GM23338 (cell line): ENCODE data around the gene ASCL5. TPM values are rescaled to one million over a fixed set of nuclear protein-coding genes. Genes with fewer than 3 reads are reported as not detected.

Source experiments
- ATAC-seq: fragments of 200-7000 bp; cut with Tn5 transposase; 3 replicates; pipeline ENCODE4 v1.9.1; 2020
- DNase-seq: peaks from one replicate; pipeline ENCODE4 v3.0.0-alpha.2; 2015; ENCODE audit warnings: low spot score
- H2AFZ ChIP-seq: fragments of 200-600 bp; sonication (generic); 2 replicates; pipeline ENCODE4 v1.8.0; 2016; ENCODE audit warnings: antibody characterized with exemption, mild to moderate bottlenecking, moderate library complexity
- H3F3A ChIP-seq: fragments of 200-600 bp; sonication (generic); replicated peaks from 2 replicates; pipeline ENCODE4 v1.8.0; 2017; ENCODE audit warnings: antibody characterized with exemption, mixed run types, low read depth
- H3K27ac ChIP-seq: fragments of 200-600 bp; sonication (generic); 2 replicates; pipeline ENCODE4 v1.6.1; 2016; ENCODE audit warnings: low read depth
- H3K27me3 ChIP-seq: fragments of 200-600 bp; sonication (generic); 2 replicates; pipeline ENCODE4 v1.8.0; 2016; ENCODE audit warnings: mild to moderate bottlenecking, mixed run types, moderate library complexity; ENCODE audit not compliant: insufficient read depth
- H3K36me3 ChIP-seq: fragments of 200-600 bp; sonication (generic); 2 replicates; pipeline ENCODE4 v1.8.0; 2016; ENCODE audit warnings: mild to moderate bottlenecking; ENCODE audit not compliant: insufficient read depth
- H3K4me1 ChIP-seq: fragments of 200-600 bp; sonication (generic); 2 replicates; pipeline ENCODE4 v1.8.0; 2016; ENCODE audit warnings: mild to moderate bottlenecking, moderate library complexity; ENCODE audit not compliant: insufficient read depth
- H3K4me2 ChIP-seq: fragments of 200-600 bp; sonication (generic); 2 replicates; pipeline ENCODE4 v1.7.1; 2017; ENCODE audit warnings: mixed run types
- H3K4me3 ChIP-seq: fragments of 200-600 bp; sonication (generic); 2 replicates; pipeline ENCODE4 v1.6.1; 2016; ENCODE audit warnings: mixed run types
- H3K79me2 ChIP-seq: fragments of 200-600 bp; sonication (generic); replicated peaks from 2 replicates; pipeline ENCODE4 v1.8.0; 2017; ENCODE audit warnings: mild to moderate bottlenecking; ENCODE audit not compliant: insufficient read depth
- H3K9me2 ChIP-seq: fragments of 200-600 bp; sonication (generic); 2 replicates; pipeline ENCODE4 v1.8.0; 2017; ENCODE audit not compliant: insufficient read depth
- H4K20me1 ChIP-seq: fragments of 200-600 bp; sonication (generic); replicated peaks from 2 replicates; pipeline ENCODE4 v1.8.0; 2017; ENCODE audit warnings: mild to moderate bottlenecking; ENCODE audit not compliant: insufficient read depth
- H3K27ac Mint-ChIP-seq: 2 replicates; pipeline ENCODE4 v1.8.0; 2020; ENCODE audit warnings: inconsistent platforms, mild to moderate bottlenecking, moderate library complexity, mixed read lengths
- H3K27me3 Mint-ChIP-seq: 3 replicates; pipeline ENCODE4 v1.8.0; 2022; ENCODE audit warnings: low read depth, mild to moderate bottlenecking, moderate library complexity, mixed read lengths, inconsistent platforms; ENCODE audit not compliant: insufficient read depth, poor library complexity
- H3K36me3 Mint-ChIP-seq: 3 replicates; pipeline ENCODE4 v1.8.0; 2021; ENCODE audit warnings: low read depth, mild to moderate bottlenecking, inconsistent platforms, moderate library complexity, mixed read lengths
- H3K4me1 Mint-ChIP-seq: 3 replicates; pipeline ENCODE4 v1.8.0; 2020; ENCODE audit warnings: mild to moderate bottlenecking, inconsistent platforms, mixed read lengths
- H3K4me3 Mint-ChIP-seq: 3 replicates; pipeline ENCODE4 v1.8.0; 2021; ENCODE audit warnings: moderate library complexity, mild to moderate bottlenecking, inconsistent platforms, mixed read lengths
- H3K9me3 Mint-ChIP-seq: 3 replicates; pipeline ENCODE4 v1.8.0; 2020; ENCODE audit warnings: moderate library complexity, mild to moderate bottlenecking, inconsistent platforms, mixed read lengths
- CREB1 ChIP-seq: fragments of 250-450 bp; sonication (Bioruptor Pico); IDR thresholded peaks from 2 replicates; pipeline ENCODE4 v1.5.0; 2020; ENCODE audit warnings: low read depth, mild to moderate bottlenecking, moderate library complexity
- CTCF ChIP-seq, 2 experiments: fragments of 200-600 bp in 1 of 2; sonication (generic) in 1 of 2; conservative IDR thresholded peaks; 2 replicates each; pipeline versions ENCODE4 v1.5.1 to v1.6.1; 2016 to 2017; ENCODE audit warnings: antibody characterized with exemption in 2 of 2, low read depth in 2 of 2, mild to moderate bottlenecking in 2 of 2, moderate library complexity in 1 of 2
- ETS1 ChIP-seq: IDR thresholded peaks from 2 replicates; pipeline ENCODE4 v1.6.1; 2016; ENCODE audit warnings: antibody characterized with exemption
- EZH2 ChIP-seq: fragments of 200-600 bp; sonication (generic); IDR thresholded peaks from one replicate; pipeline ENCODE4 v1.8.0; 2017; ENCODE audit warnings: antibody characterized with exemption, mild to moderate bottlenecking, low read depth; ENCODE audit not compliant: unreplicated experiment
- EZH2phosphoT487 ChIP-seq: fragments of 200-600 bp; sonication (generic); IDR thresholded peaks from one replicate; pipeline ENCODE4 v1.8.1; 2018; ENCODE audit warnings: antibody characterized with exemption; ENCODE audit not compliant: unreplicated experiment
- JUNB ChIP-seq: IDR thresholded peaks from one replicate; pipeline ENCODE4 v1.6.1; 2016; ENCODE audit warnings: antibody characterized with exemption; ENCODE audit not compliant: unreplicated experiment
- NANOG ChIP-seq: IDR thresholded peaks from 2 replicates; pipeline ENCODE4 v1.6.1; 2016; ENCODE audit warnings: antibody characterized with exemption, borderline replicate concordance
- POLR2AphosphoS5 ChIP-seq: IDR thresholded peaks from 2 replicates; pipeline ENCODE4 v1.6.1; 2016; ENCODE audit warnings: antibody characterized with exemption, low read depth
- REST ChIP-seq: IDR thresholded peaks from one replicate; pipeline ENCODE4 v1.6.1; 2018; ENCODE audit warnings: antibody characterized with exemption; ENCODE audit not compliant: unreplicated experiment
- ZNF114 ChIP-seq: fragments of 250-450 bp; sonication (Bioruptor Pico); IDR thresholded peaks from 2 replicates; pipeline ENCODE4 v1.5.0; 2020; ENCODE audit warnings: mild to moderate bottlenecking, moderate library complexity
- ZNF331 ChIP-seq: fragments of 250-450 bp; sonication (Bioruptor Pico); IDR thresholded peaks from 2 replicates; pipeline ENCODE4 v1.5.0; 2020; ENCODE audit warnings: low read depth, mild to moderate bottlenecking, moderate library complexity
- polyA plus RNA-seq: library from polyadenylated mRNA; unstranded; fragments of >200 nt; fragmentation: Nextera tagmentation; extraction: Ambion mirVana; gene quantifications from 2 replicates; pipeline ENCODE4 v1.2.1, GENCODE V29; 2016
- total RNA-seq: library from RNA; depleted of rRNA; stranded (reverse); fragments of >200 nt; shearing (Covaris generic); gene quantifications from 2 replicates; pipeline ENCODE4 v1.2.3, GENCODE V29; 2014

Gene ASCL5
- total and polyA plus RNA-seq, 2 experiments from 2014 or later, result not detected

GRCh38 chr1:201169203-201169602, 42.2 kb upstream of the ASCL5 start:
- peaks cover 11% of the 10 kb centered on the region for H3K4me1 Mint-ChIP-seq
- no peaks in the 10 kb centered on the region for H3K9me3 Mint-ChIP-seq
- DNase-seq (no peak), ATAC-seq (no peak)
- H3K27ac Mint-ChIP-seq, result no peak overlapping the region
- no peaks in the 10 kb centered on the region for H3K36me3 Mint-ChIP-seq
- peaks cover 16% of the 10 kb centered on the region for H3K4me1 ChIP-seq
- H4K20me1 ChIP-seq, result no peaks in the 10 kb centered on the region
- TF ChIP-seq POLR2AphosphoS5, result no peak
- TF ChIP-seq ZNF114 (CRISPR knock-in tag), result no peak
- no peak for TF ChIP-seq JUNB
- no peak for TF ChIP-seq CREB1 (CRISPR knock-in tag)
- no peaks in the 10 kb centered on the region for H3K79me2 ChIP-seq
- H3K27me3 ChIP-seq, result peaks cover 9% of the 10 kb centered on the region; the same call in 1 of the 2 replicates
- H2AFZ ChIP-seq, result no peak overlapping the region
- no peaks in the 10 kb centered on the region for H3K9me2 ChIP-seq
- 0 out of 2 replicates have a peak, but pooled peaks cover 5% of the 10 kb centered on the region for H3F3A ChIP-seq
- H3K4me2 ChIP-seq, result no peak overlapping the region
- H3K36me3 ChIP-seq, result no peaks in the 10 kb centered on the region
- no peak overlapping the region for H3K27ac ChIP-seq
- H3K27me3 Mint-ChIP-seq, result peaks cover 2% of the 10 kb centered on the region
- H3K4me3 Mint-ChIP-seq, result no peak overlapping the region
- H3K4me3 ChIP-seq, result no peak overlapping the region

GRCh38 chr1:201167041-201167991, 40.3 kb upstream of the ASCL5 start:
- Histone ChIP-seq H3F3A (0 out of 2 replicates have a peak, but pooled peaks cover 5% of the 10 kb centered on the region), H3K4me3 (no peak overlapping the region), H4K20me1 (no peaks in the 10 kb centered on the region), H3K4me1 (peaks cover 16% of the 10 kb centered on the region), H2AFZ (no peak overlapping the region), H3K9me2 (no peaks in the 10 kb centered on the region), H3K4me2 (no peak overlapping the region), H3K79me2 (no peaks in the 10 kb centered on the region), H3K27me3 (peaks cover 9% of the 10 kb centered on the region; the same call in 1 of the 2 replicates), H3K36me3 (no peaks in the 10 kb centered on the region), H3K27ac (no peak overlapping the region)
- Mint-ChIP-seq H3K4me1 (peaks cover 11% of the 10 kb centered on the region), H3K27ac (no peak overlapping the region), H3K27me3 (peaks cover 2% of the 10 kb centered on the region), H3K36me3 (no peaks in the 10 kb centered on the region), H3K9me3 (no peaks in the 10 kb centered on the region), H3K4me3 (no peak overlapping the region)
- ATAC-seq, result no peak
- DNase-seq, result no peak
- no peak for TF ChIP-seq JUNB
- no peak for TF ChIP-seq CREB1 (CRISPR knock-in tag)
- no peak for TF ChIP-seq NANOG
- TF ChIP-seq ZNF331 (CRISPR knock-in tag), result no peak
- TF ChIP-seq EZH2, result no peak
- no peak for TF ChIP-seq REST
- no peak for TF ChIP-seq CTCF (conservative IDR thresholded peaks at IDR 0.05; ENCODE audit: low read depth in 2 of 2)
- no peak for TF ChIP-seq POLR2AphosphoS5
- TF ChIP-seq EZH2phosphoT487, result no peak
- no peak for TF ChIP-seq ETS1
- TF ChIP-seq ZNF114 (CRISPR knock-in tag), result no peak
